HCT116 (cell line): ENCODE results near the gene TMEM232. TPM values are rescaled to one million over a fixed set of nuclear protein-coding genes. Genes with fewer than 3 reads are reported as not detected.

ENCODE experiments used
- ATAC-seq: fragments of 200-7000 bp; cut with Tn5 transposase; 2 replicates; pipeline ENCODE4 v1.9.1; 2020; ENCODE audit warnings: mild to moderate bottlenecking, moderate library complexity
- BruUV-seq: library from RNA; stranded (reverse); fragments of 400-500 nt; replicated peaks from 2 replicates; lab custom pipeline; 2021; lab: Mats Ljungman, UMichigan
- CTCF ChIA-PET: fragments of 300-600 bp; sonication (Branson Sonifier 250); formaldehyde crosslinking; loops from one replicate; lab custom pipeline; 2021; ENCODE audit warnings: antibody characterized with exemption; lab: Charles Lee
- POLR2A ChIA-PET: fragments of 300-600, 350-600 bp; sonication (Branson Sonifier 250); formaldehyde crosslinking; loops from one replicate; lab custom pipeline; 2021; ENCODE audit warnings: antibody characterized with exemption; lab: Charles Lee
- RAD21 ChIA-PET, 2 experiments: fragments of 300-600 bp; sonication (Branson Sonifier 250); formaldehyde crosslinking; loops; one replicate each; lab custom pipeline; 2023; ENCODE audit warnings: low total read pairs in 2 of 2; ENCODE audit not compliant: uncharacterized antibody in 2 of 2, unreplicated experiment in 2 of 2, low non-redundant PET in 1 of 2; lab: Charles Lee
- DNase-seq: peaks from one replicate; pipeline ENCODE4 v3.0.0-alpha.2; 2010; ENCODE audit warnings: low read depth, low spot score
- H2AFZ ChIP-seq: fragments of 200-600 bp; shearing (Covaris generic), sonication (generic); 2 replicates; pipeline ENCODE4 v1.6.1; 2017; ENCODE audit warnings: low read depth, mixed run types, mixed read lengths, antibody characterized with exemption, low read length; ENCODE audit not compliant: poor library complexity, severe bottlenecking
- H3K27ac ChIP-seq: 2 replicates; pipeline ENCODE4 v1.5.1; 2012; ENCODE audit warnings: low read depth, low read length
- H3K27me3 ChIP-seq: fragments of 200-600 bp; sonication (generic); 2 replicates; pipeline ENCODE4 v1.6.1; 2016; ENCODE audit warnings: mixed run types, low read length, mixed read lengths; ENCODE audit not compliant: insufficient read depth
- H3K36me3 ChIP-seq, 2 experiments: fragments of 200-500 bp in 1 of 2; fragments of 200-600 bp in 1 of 2; sonication (Bioruptor generic) in 1 of 2; sonication (generic) in 1 of 2; 2 replicates each; pipeline versions ENCODE4 v1.5.1 to v1.6.1; 2014 to 2016; ENCODE audit warnings: low read length in 2 of 2, inconsistent platforms in 1 of 2, mixed read lengths in 1 of 2, mixed run types in 1 of 2; ENCODE audit not compliant: insufficient read depth in 2 of 2, control insufficient read depth in 1 of 2
- H3K4me1 ChIP-seq, 2 experiments: fragments of 200-600 bp in 1 of 2; sonication (generic) in 1 of 2; 2 replicates each; pipeline versions ENCODE4 v1.5.1 to v1.6.1; 2012 to 2017; ENCODE audit warnings: low read length in 2 of 2, inconsistent platforms in 1 of 2, mild to moderate bottlenecking in 1 of 2, mixed read lengths in 1 of 2, mixed run types in 1 of 2, moderate library complexity in 1 of 2; ENCODE audit not compliant: insufficient read depth in 2 of 2, control insufficient read depth in 1 of 2
- H3K4me2 ChIP-seq: fragments of 200-600 bp; sonication (generic); 2 replicates; pipeline ENCODE4 v1.6.1; 2017; ENCODE audit warnings: mixed run types, low read length, mixed read lengths
- H3K4me3 ChIP-seq, 2 experiments: fragments of 200-600 bp in 1 of 2; sonication (generic) in 1 of 2; replicated peaks in 1 of 2; 2 replicates each; pipeline ENCODE4 v1.5.1; 2011 to 2016; ENCODE audit warnings: low read length in 2 of 2, control low read depth in 1 of 2, low read depth in 1 of 2, mild to moderate bottlenecking in 1 of 2, mixed read lengths in 1 of 2, mixed run types in 1 of 2
- H3K79me2 ChIP-seq: fragments of 200-600 bp; sonication (generic); 2 replicates; pipeline ENCODE4 v1.6.1; 2017; ENCODE audit warnings: mild to moderate bottlenecking, mixed run types, low read length, moderate library complexity, mixed read lengths; ENCODE audit not compliant: insufficient read depth
- H3K9ac ChIP-seq: fragments of 200-600 bp; sonication (generic); 2 replicates; pipeline ENCODE4 v1.6.1; 2016; ENCODE audit warnings: low read length, mixed read lengths
- H3K9me2 ChIP-seq: fragments of 200-600 bp; sonication (generic), shearing (Covaris generic); 2 replicates; pipeline ENCODE4 v1.6.1; 2017; ENCODE audit warnings: mixed run types, mild to moderate bottlenecking, moderate library complexity; ENCODE audit not compliant: insufficient read depth
- H3K9me3 ChIP-seq, 2 experiments: fragments of 200-500 bp in 1 of 2; fragments of 200-600 bp in 1 of 2; sonication (Bioruptor generic) in 1 of 2; sonication (generic) in 1 of 2; 2 replicates each; pipeline ENCODE4 v1.6.1; 2014 to 2017; ENCODE audit warnings: low read length in 2 of 2, mixed read lengths in 2 of 2, inconsistent platforms in 1 of 2, low read depth in 1 of 2, mild to moderate bottlenecking in 1 of 2, mixed run types in 1 of 2, moderate library complexity in 1 of 2; ENCODE audit not compliant: control insufficient read depth in 1 of 2, insufficient read depth in 1 of 2
- H4K20me1 ChIP-seq: fragments of 200-600 bp; sonication (generic), shearing (Covaris generic); 2 replicates; pipeline ENCODE4 v1.6.1; 2017; ENCODE audit warnings: mixed run types, mild to moderate bottlenecking, moderate library complexity; ENCODE audit not compliant: insufficient read depth
- CEBPB ChIP-seq: IDR thresholded peaks from 2 replicates; pipeline ENCODE4 v1.6.1; 2012; ENCODE audit warnings: low read depth
- ELF1 ChIP-seq: IDR thresholded peaks from 2 replicates; pipeline ENCODE4 v1.6.1; 2012; ENCODE audit warnings: low read depth, borderline replicate concordance
- POLR2AphosphoS5 ChIP-seq: IDR thresholded peaks from 2 replicates; pipeline ENCODE4 v1.6.1; 2011; ENCODE audit warnings: mild to moderate bottlenecking, low read depth, low read length, moderate library complexity
- SRF ChIP-seq: IDR thresholded peaks from 2 replicates; pipeline ENCODE4 v1.6.1; 2012; ENCODE audit warnings: low read depth
- ZNF274 ChIP-seq: fragments of 200-500 bp; sonication (Bioruptor generic); IDR thresholded peaks from 2 replicates; pipeline ENCODE4 v1.6.1; 2014; ENCODE audit warnings: mild to moderate bottlenecking, low read depth, low read length, inconsistent platforms
- intact Hi-C: fragments of 100-400 bp; cut with micrococcal nuclease; formaldehyde crosslinking; loops from 2 replicates; pipeline ENCODE4 v1.10.0; 2022
- total RNA-seq: library from RNA; stranded (reverse); gene quantifications from one replicate; pipeline ENCODE4 v1.2.1, GENCODE V29; 2021; ENCODE audit not compliant: unreplicated experiment
- TF ChIP-seq, protein P1 (sequence below): IDR thresholded peaks from 2 replicates; pipeline ENCODE4 v1.6.1; 2012
- TF ChIP-seq, protein P2 (sequence below), 3 experiments: fragments of 200-600 bp in 1 of 3; sonication (generic) in 1 of 3; IDR thresholded peaks in 2 of 3; conservative IDR thresholded peaks in 1 of 3; 2 replicates each; pipeline ENCODE4 v1.5.1; 2012 to 2017; ENCODE audit warnings: low read depth in 2 of 3, low read length in 2 of 3, antibody characterized with exemption in 1 of 3, borderline replicate concordance in 1 of 3, control low read depth in 1 of 3, mild to moderate bottlenecking in 1 of 3, mixed read lengths in 1 of 3, mixed run types in 1 of 3, moderate library complexity in 1 of 3; ENCODE audit not compliant: insufficient read depth in 1 of 3
- TF ChIP-seq, protein P3 (sequence below): IDR thresholded peaks from 2 replicates; pipeline ENCODE4 v1.6.1; 2011; ENCODE audit warnings: mild to moderate bottlenecking, low read length, moderate library complexity; ENCODE audit not compliant: insufficient replicate concordance; ENCODE audit errors: extremely low read depth

The TMEM232 gene
- total RNA-seq, 1 experiment from 2014 or later: 1.2 TPM

DNA sequence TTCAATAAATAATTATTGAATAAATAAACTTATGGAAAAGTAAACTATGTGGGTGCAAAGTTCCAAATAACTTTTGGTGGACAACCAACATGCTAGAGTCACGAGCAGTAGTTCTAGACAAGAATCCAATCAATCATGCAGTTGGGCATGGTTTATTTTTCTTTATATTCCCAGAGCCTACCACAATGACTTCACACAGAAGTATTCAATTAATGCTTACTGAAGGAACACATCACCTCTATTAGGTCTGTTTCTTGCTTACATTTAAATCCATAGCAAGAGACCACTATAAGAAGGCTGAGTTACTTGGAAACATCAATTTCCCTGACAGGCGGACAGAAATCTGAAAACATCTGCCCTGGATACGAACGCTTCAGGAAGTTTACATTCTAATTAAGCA is 214.2 kb downstream of the TMEM232 start:
- H3K4me1 ChIP-seq: no peaks in the 10 kb centered on the region
- ChIA-PET RAD21 (no interaction called here), POLR2A (no interaction called here)
- no TSS peak for BruUV-seq
- H2AFZ ChIP-seq: no peak overlapping the region
- DNase-seq: no peak
- no peak overlapping the region for H3K4me3 ChIP-seq
- no peak overlapping the region for H3K27ac ChIP-seq
- TF ChIP-seq POLR2AphosphoS5 (no peak), SRF (no peak), ZNF274 (no peak), CEBPB (no peak), ELF1 (no peak)
- TF ChIP-seq, protein P1, sequence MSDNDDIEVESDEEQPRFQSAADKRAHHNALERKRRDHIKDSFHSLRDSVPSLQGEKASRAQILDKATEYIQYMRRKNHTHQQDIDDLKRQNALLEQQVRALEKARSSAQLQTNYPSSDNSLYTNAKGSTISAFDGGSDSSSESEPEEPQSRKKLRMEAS: no peak
- TF ChIP-seq, protein P2, sequence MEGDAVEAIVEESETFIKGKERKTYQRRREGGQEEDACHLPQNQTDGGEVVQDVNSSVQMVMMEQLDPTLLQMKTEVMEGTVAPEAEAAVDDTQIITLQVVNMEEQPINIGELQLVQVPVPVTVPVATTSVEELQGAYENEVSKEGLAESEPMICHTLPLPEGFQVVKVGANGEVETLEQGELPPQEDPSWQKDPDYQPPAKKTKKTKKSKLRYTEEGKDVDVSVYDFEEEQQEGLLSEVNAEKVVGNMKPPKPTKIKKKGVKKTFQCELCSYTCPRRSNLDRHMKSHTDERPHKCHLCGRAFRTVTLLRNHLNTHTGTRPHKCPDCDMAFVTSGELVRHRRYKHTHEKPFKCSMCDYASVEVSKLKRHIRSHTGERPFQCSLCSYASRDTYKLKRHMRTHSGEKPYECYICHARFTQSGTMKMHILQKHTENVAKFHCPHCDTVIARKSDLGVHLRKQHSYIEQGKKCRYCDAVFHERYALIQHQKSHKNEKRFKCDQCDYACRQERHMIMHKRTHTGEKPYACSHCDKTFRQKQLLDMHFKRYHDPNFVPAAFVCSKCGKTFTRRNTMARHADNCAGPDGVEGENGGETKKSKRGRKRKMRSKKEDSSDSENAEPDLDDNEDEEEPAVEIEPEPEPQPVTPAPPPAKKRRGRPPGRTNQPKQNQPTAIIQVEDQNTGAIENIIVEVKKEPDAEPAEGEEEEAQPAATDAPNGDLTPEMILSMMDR (IDR thresholded peaks at IDR 0.05 in 2 of 3, conservative IDR thresholded peaks at IDR 0.05 in 1 of 3; ENCODE audit: borderline replicate concordance in 1 of 3, insufficient read depth in 1 of 3, low read depth in 2 of 3, low read length in 2 of 3): no peak
- TF ChIP-seq, protein P3, sequence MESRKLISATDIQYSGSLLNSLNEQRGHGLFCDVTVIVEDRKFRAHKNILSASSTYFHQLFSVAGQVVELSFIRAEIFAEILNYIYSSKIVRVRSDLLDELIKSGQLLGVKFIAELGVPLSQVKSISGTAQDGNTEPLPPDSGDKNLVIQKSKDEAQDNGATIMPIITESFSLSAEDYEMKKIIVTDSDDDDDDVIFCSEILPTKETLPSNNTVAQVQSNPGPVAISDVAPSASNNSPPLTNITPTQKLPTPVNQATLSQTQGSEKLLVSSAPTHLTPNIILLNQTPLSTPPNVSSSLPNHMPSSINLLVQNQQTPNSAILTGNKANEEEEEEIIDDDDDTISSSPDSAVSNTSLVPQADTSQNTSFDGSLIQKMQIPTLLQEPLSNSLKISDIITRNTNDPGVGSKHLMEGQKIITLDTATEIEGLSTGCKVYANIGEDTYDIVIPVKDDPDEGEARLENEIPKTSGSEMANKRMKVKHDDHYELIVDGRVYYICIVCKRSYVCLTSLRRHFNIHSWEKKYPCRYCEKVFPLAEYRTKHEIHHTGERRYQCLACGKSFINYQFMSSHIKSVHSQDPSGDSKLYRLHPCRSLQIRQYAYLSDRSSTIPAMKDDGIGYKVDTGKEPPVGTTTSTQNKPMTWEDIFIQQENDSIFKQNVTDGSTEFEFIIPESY: no peak
- TF ChIP-seq, all 23 proteins: peak for 0
- CTCF ChIA-PET: no interaction called here
- H3K9me3 ChIP-seq: no peaks in the 10 kb centered on the region
- H3K79me2 ChIP-seq: no peaks in the 10 kb centered on the region
- H3K27me3 ChIP-seq: no peaks in the 10 kb centered on the region
- no peak for ATAC-seq
- H4K20me1 ChIP-seq: no peaks in the 10 kb centered on the region
- intact Hi-C loops: no loop called here
- no peak overlapping the region for H3K9ac ChIP-seq
- H3K4me2 ChIP-seq: no peak overlapping the region
- no peaks in the 10 kb centered on the region for H3K36me3 ChIP-seq
- no peaks in the 10 kb centered on the region for H3K9me2 ChIP-seq
